ENCODE data around the gene COL9A2. TPM values are rescaled to one million over a fixed set of nuclear protein-coding genes. Genes with fewer than 3 reads are reported as not detected.

Gene COL9A2
- polyA plus RNA-seq, 1 donor = 11.0 TPM

GRCh38 chr1:40318476-40318875, 1.4 kb upstream of the COL9A2 start:
- no CpG with 5 or more reads among the region's 4 CpGs for WGBS (ENCODE audit: insufficient coverage, low lambda C conversion rate)
- H3K27me3 ChIP-seq (ENCODE audit: control insufficient read depth, insufficient read depth, low read length) = peaks cover 50% of the 10 kb centered on the region

GRCh38 chr1:40317394-40318074, 448 bp upstream of the COL9A2 start:
- Histone ChIP-seq H3K4me3 (ENCODE audit: low read length) (no peak overlapping the region), H3K4me1 (ENCODE audit: control insufficient read depth, insufficient read depth, low read length) (peaks cover 36% of the 10 kb centered on the region), H3K27me3 (ENCODE audit: control insufficient read depth, insufficient read depth, low read length) (peaks cover 50% of the 10 kb centered on the region), H3K36me3 (ENCODE audit: control insufficient read depth, insufficient read depth, low read length) (no peaks in the 10 kb centered on the region), H3K27ac (ENCODE audit: low read length) (no peak overlapping the region), H3K9me3 (ENCODE audit: control insufficient read depth, low read depth, low read length) (peaks cover 9% of the 10 kb centered on the region)
- WGBS (ENCODE audit: insufficient coverage, low lambda C conversion rate) = no CpG with 5 or more reads among the region's 21 CpGs
- no peak for DNase-seq

More at GRCh38 chr1:40318476-40318875, 1.4 kb upstream of the COL9A2 start:
- H3K27ac ChIP-seq (ENCODE audit: low read length) = no peak overlapping the region
- H3K4me3 ChIP-seq (ENCODE audit: low read length) = no peak overlapping the region
- no peaks in the 10 kb centered on the region for H3K36me3 ChIP-seq (ENCODE audit: control insufficient read depth, insufficient read depth, low read length)
- H3K4me1 ChIP-seq (ENCODE audit: control insufficient read depth, insufficient read depth, low read length) = peaks cover 28% of the 10 kb centered on the region
- no peak for DNase-seq
- H3K9me3 ChIP-seq (ENCODE audit: control insufficient read depth, low read depth, low read length) = peaks cover 9% of the 10 kb centered on the region

- Histone ChIP-seq H3K4me1 (ENCODE audit: control insufficient read depth, insufficient read depth, low read length) (peaks cover 46% of the 10 kb centered on the region), H3K4me3 (ENCODE audit: low read length) (peak overlapping the region; percentile 31), H3K36me3 (ENCODE audit: control insufficient read depth, insufficient read depth, low read length) (no peaks in the 10 kb centered on the region), H3K9me3 (ENCODE audit: control insufficient read depth, low read depth, low read length) (peaks cover 9% of the 10 kb centered on the region), H3K27me3 (ENCODE audit: control insufficient read depth, insufficient read depth, low read length) (peaks cover 50% of the 10 kb centered on the region), H3K27ac (ENCODE audit: low read length) (no peak overlapping the region)
- WGBS (ENCODE audit: insufficient coverage, low lambda C conversion rate) = no CpG with 5 or more reads among the region's 41 CpGs
- peak in 1 of 2 donors; percentile 53 for DNase-seq
Observed at GRCh38 chr1:40315795-40316594, 1.1 kb downstream of the COL9A2 start.

DNA sequence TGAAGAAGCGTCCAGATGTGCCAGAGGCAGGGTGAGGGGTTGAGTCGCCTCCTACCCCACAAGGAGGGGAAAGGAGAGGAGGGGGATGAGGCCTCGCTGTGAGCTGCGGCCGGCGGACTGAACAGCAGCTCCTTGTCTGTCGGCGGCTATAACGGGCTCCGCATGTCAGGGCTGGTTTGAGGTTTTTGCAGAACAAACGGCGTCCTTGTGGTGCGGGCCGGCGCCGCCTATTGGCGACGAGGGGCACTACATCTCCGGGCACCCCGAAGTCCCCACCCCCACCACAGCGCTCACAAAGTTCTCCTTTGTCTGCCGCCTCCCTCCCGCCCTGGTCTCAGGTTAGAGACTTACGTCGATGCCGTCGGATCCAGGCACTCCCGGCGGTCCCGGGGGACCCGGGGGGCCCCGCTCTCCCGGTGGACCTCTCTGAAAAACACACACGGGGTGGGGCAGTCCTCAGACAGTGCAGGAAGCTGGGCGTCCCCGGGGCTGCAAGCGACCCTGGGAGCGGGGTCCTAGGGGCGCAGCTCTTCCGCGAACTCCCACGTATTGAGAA, 1.8 kb downstream of the COL9A2 start:
- no peak overlapping the region for H3K27ac ChIP-seq (ENCODE audit: low read length)
- peak; percentile 80 to 83 for DNase-seq
- H3K4me3 ChIP-seq (ENCODE audit: low read length) = peak overlapping the region; percentile 31
- peaks cover 50% of the 10 kb centered on the region for H3K27me3 ChIP-seq (ENCODE audit: control insufficient read depth, insufficient read depth, low read length)
- WGBS (ENCODE audit: insufficient coverage, low lambda C conversion rate) = no CpG with 5 or more reads among the region's 42 CpGs
- H3K36me3 ChIP-seq (ENCODE audit: control insufficient read depth, insufficient read depth, low read length) = no peaks in the 10 kb centered on the region
- H3K4me1 ChIP-seq (ENCODE audit: control insufficient read depth, insufficient read depth, low read length) = peaks cover 46% of the 10 kb centered on the region
- peaks cover 9% of the 10 kb centered on the region for H3K9me3 ChIP-seq (ENCODE audit: control insufficient read depth, low read depth, low read length)

GRCh38 chr1:40314721-40315238, 2.3 kb downstream of the COL9A2 start:
- Histone ChIP-seq H3K4me3 (ENCODE audit: low read length) (no peak overlapping the region), H3K27ac (ENCODE audit: low read length) (peak overlapping the region; percentile 4), H3K4me1 (ENCODE audit: control insufficient read depth, insufficient read depth, low read length) (peaks cover 46% of the 10 kb centered on the region), H3K36me3 (ENCODE audit: control insufficient read depth, insufficient read depth, low read length) (no peaks in the 10 kb centered on the region), H3K27me3 (ENCODE audit: control insufficient read depth, insufficient read depth, low read length) (peaks cover 50% of the 10 kb centered on the region), H3K9me3 (ENCODE audit: control insufficient read depth, low read depth, low read length) (peaks cover 9% of the 10 kb centered on the region)
- 36% methylated on average over 3 of the region's 13 CpGs for WGBS (ENCODE audit: insufficient coverage, low lambda C conversion rate)
- no peak for DNase-seq

DNA sequence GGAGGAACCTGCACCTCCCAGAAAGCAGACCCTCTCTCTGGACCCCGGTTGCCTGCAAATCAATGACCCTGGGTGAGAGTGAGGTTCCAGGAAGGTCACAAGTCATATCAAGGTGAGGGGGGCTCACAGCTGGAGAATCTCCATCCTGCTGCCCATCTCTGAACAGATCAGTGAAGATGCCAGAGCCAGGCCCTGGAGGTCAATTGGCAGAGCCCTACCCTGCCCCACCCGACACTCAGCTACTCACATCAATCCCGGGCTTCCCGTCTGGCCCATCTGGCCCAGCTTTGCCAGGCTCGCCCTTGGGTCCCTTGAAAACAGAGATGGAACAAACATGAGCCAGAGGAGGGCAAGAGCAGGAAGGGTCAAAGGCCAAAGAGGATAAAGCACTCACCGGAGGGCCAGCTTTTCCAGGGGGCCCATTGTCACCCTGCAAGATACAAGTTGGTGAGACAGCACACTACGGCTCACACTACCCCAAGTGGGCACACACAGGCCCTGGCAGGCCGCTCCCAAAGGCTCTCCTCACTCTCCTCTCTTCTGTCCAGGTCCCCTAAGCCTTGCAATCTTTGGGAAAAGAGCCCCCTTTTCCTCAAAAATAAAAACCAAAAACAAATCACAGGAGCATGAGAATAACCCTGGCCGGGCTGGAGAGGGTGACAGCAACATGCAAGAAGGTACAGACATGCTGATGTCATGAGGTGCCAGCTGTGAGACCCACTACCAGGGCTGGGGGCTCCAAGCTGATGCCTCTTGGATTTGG, 2.9 kb downstream of the COL9A2 start:
- peak overlapping the region; percentile 4 for H3K27ac ChIP-seq (ENCODE audit: low read length)
- no CpG with 5 or more reads among the region's 9 CpGs for WGBS (ENCODE audit: insufficient coverage, low lambda C conversion rate)
- H3K9me3 ChIP-seq (ENCODE audit: control insufficient read depth, low read depth, low read length) = peaks cover 9% of the 10 kb centered on the region
- no peaks in the 10 kb centered on the region for H3K36me3 ChIP-seq (ENCODE audit: control insufficient read depth, insufficient read depth, low read length)
- DNase-seq = no peak
- no peak overlapping the region for H3K4me3 ChIP-seq (ENCODE audit: low read length)
- H3K27me3 ChIP-seq (ENCODE audit: control insufficient read depth, insufficient read depth, low read length) = peaks cover 45% of the 10 kb centered on the region
- peaks cover 46% of the 10 kb centered on the region for H3K4me1 ChIP-seq (ENCODE audit: control insufficient read depth, insufficient read depth, low read length)

DNA sequence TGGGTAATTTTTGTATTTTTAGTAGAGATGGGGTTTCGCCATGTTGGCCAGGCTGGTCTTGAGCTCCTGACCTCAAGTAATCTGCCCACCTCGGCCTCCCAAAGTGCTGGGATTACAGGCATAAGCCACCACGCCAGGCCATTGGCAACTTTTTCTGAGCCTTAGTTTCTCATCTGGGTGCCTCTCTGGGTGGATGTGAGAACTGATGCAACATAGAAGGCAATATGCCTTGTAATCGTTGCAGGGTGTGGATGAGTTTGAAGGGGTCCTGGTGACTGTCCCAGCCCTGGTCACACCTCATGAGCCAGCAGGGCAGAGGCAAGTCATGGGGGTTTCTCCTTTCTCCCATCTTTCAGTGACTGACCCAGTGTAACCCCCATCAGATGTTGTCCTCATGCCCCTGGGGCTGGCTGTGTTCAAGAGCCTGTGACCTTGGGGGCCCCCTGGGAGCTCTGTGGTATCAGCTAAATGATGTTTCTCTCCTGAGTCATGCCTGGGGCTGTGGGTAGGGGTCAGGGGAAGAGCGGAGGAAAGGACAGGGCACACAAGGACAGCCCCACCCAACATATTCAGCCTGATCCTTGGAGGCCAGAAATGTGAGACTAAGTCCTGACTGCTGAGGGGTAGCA, 3.6 kb downstream of the COL9A2 start:
- Histone ChIP-seq H3K4me3 (ENCODE audit: low read length) (no peak overlapping the region), H3K27ac (ENCODE audit: low read length) (no peak overlapping the region), H3K9me3 (ENCODE audit: control insufficient read depth, low read depth, low read length) (peaks cover 9% of the 10 kb centered on the region), H3K4me1 (ENCODE audit: control insufficient read depth, insufficient read depth, low read length) (peaks cover 46% of the 10 kb centered on the region), H3K36me3 (ENCODE audit: control insufficient read depth, insufficient read depth, low read length) (no peaks in the 10 kb centered on the region), H3K27me3 (ENCODE audit: control insufficient read depth, insufficient read depth, low read length) (peaks cover 39% of the 10 kb centered on the region)
- peak; percentile 34 to 65 for DNase-seq
- WGBS (ENCODE audit: insufficient coverage, low lambda C conversion rate) = no CpG with 5 or more reads among the region's 5 CpGs

DNA sequence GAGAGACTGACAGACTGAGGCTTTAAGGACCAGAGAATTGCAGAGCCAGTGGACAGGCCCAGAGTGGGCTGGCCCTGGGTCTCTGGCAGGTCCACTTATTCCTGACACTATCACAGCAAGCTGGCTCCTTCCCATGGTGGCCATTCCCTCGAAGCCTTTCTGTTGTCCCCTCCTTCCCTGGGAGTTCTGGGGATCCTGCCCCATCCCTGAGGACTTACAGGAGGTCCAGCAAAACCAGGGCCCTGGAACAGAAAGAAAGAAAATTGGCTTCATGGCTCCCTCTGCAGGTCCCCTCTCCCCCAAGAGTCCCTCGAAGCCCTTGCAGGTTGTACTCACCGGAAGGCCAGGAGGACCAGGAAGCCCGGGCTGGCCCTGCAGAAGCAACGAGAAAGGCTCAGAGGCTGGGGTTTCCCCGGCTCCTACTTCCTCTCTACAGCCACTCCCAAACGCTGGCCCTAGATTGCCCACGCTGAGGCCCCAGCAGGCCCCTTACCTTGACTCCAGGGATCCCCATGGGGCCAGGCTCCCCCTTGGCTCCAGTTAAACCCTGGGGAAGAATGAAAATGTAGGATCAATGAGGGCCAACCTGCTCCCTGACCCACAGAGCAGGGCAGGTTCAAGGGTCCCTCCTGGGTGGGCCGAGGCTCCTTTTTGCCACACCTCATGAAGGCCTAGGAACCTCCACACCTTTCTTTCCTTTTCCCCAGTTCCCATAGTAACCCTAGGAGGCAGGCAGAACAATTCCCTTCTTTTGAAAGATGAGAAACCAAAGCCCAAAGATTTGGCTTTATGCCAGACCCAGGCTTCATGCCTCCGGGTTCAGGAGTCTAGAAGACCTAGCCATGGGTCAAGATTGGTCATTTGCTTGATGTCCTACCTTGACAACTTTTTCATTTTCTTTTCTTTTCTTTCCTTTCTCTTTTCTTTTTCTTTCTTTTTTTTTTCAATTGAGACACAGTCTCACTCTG, 4.6 kb downstream of the COL9A2 start:
- peak; percentile 35 to 82 for DNase-seq
- Histone ChIP-seq H3K4me1 (ENCODE audit: control insufficient read depth, insufficient read depth, low read length) (peaks cover 46% of the 10 kb centered on the region), H3K9me3 (ENCODE audit: control insufficient read depth, low read depth, low read length) (peaks cover 9% of the 10 kb centered on the region), H3K27ac (ENCODE audit: low read length) (no peak overlapping the region), H3K36me3 (ENCODE audit: control insufficient read depth, insufficient read depth, low read length) (no peaks in the 10 kb centered on the region), H3K27me3 (ENCODE audit: control insufficient read depth, insufficient read depth, low read length) (peaks cover 30% of the 10 kb centered on the region), H3K4me3 (ENCODE audit: low read length) (no peak overlapping the region)
- WGBS (ENCODE audit: insufficient coverage, low lambda C conversion rate) = 60% methylated on average over 2 of the region's 10 CpGs

DNA sequence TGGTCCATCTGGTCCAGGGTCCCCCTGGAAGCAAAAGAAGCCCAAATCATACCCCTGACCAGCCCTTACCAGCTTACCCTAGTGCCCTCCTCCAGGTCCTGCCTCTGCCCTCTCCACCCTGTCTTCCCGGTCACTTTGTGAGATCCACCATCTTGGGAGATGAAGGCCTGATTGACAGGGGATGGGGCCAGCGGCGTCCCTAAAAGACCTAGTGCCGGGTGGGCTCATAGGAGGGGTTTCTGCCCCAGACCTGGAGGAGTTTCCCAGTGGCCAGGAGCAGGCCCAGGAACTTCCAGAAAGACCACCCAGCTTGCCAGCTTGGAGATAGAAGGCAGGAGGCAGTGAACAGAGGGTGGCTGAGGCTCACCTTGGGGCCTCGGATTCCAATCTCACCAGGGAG, 5.4 kb downstream of the COL9A2 start:
- H3K4me1 ChIP-seq (ENCODE audit: control insufficient read depth, insufficient read depth, low read length) = peaks cover 43% of the 10 kb centered on the region
- no peak overlapping the region for H3K27ac ChIP-seq (ENCODE audit: low read length)
- peaks cover 5% of the 10 kb centered on the region for H3K9me3 ChIP-seq (ENCODE audit: control insufficient read depth, low read depth, low read length)
- H3K36me3 ChIP-seq (ENCODE audit: control insufficient read depth, insufficient read depth, low read length) = no peaks in the 10 kb centered on the region
- H3K4me3 ChIP-seq (ENCODE audit: low read length) = no peak overlapping the region
- WGBS (ENCODE audit: insufficient coverage, low lambda C conversion rate) = no CpG with 5 or more reads among the region's 5 CpGs
- peaks cover 22% of the 10 kb centered on the region for H3K27me3 ChIP-seq (ENCODE audit: control insufficient read depth, insufficient read depth, low read length)
- no peak for DNase-seq

Data from large intestine (tissue), 3 donors.